Ovary (tissue), 9 donors: ENCODE data around the gene MYOF. TPM values are rescaled to one million over a fixed set of nuclear protein-coding genes. Genes with fewer than 3 reads are reported as not detected.

ENCODE experiments used
- DNase-seq, 5 donors: peaks; one replicate each; pipeline ENCODE4 v3.0.0-alpha.2; 2019 to 2020
- H3K27ac ChIP-seq, 2 donors: fragments of 200-600 bp; one replicate each; pipeline versions ENCODE4 v1.5.1 to v1.8.0; 2019 to 2022
- H3K27me3 ChIP-seq: fragments of 200-600 bp; one replicate; pipeline ENCODE4 v1.8.0; 2022
- H3K36me3 ChIP-seq: fragments of 200-600 bp; sonication (generic); one replicate; pipeline ENCODE4 v1.5.1; 2019
- H3K4me1 ChIP-seq: one replicate; pipeline ENCODE4 v1.8.1; 2013; ENCODE audit warnings: mild to moderate bottlenecking, moderate library complexity; ENCODE audit not compliant: insufficient read depth
- H3K4me3 ChIP-seq: fragments of 200-600 bp; sonication (generic); one replicate; pipeline ENCODE4 v1.5.1; 2017
- H3K9me3 ChIP-seq, 2 donors: fragments of 200-600 bp in 1 of 2; sonication (generic) in 1 of 2; one replicate each; pipeline versions ENCODE4 v1.5.1 to v1.8.1; 2013 to 2019; ENCODE audit warnings: mild to moderate bottlenecking in 1 of 2, moderate library complexity in 1 of 2
- CTCF ChIP-seq, 3 donors: fragments of 450-650 bp in 2 of 3; fragments of 200-600 bp in 1 of 3; IDR thresholded peaks; one replicate each; pipeline versions ENCODE4 v1.5.1 to v1.8.0; 2016 to 2022; ENCODE audit warnings: antibody characterized with exemption in 3 of 3, mild to moderate bottlenecking in 1 of 3
- EP300 ChIP-seq: sonication (generic); formaldehyde crosslinking; IDR thresholded peaks from one replicate; pipeline ENCODE4 v1.6.1; 2017; ENCODE audit warnings: antibody characterized with exemption
- POLR2A ChIP-seq: fragments of 450-650 bp; IDR thresholded peaks from one replicate; pipeline ENCODE4 v1.6.1; 2017; ENCODE audit warnings: antibody characterized with exemption, mild to moderate bottlenecking, moderate library complexity
- WGBS, 3 donors: extraction: QIAGEN DNeasy Blood & Tissue Kit in 1 of 3; methylation state at CpG; one replicate each; pipeline versions ENCODE4 v1.1.5 to v1.1.7; 2013 to 2017; 5-methylcytosine and 5-hydroxymethylcytosine counted together
- intact Hi-C, 4 donors: fragments of 100-400 bp; cut with DNase I; formaldehyde crosslinking; loops; one replicate each; pipeline versions ENCODE4 v1.11.0 to v1.15.1; 2022 to 2023
- polyA plus RNA-seq, 2 donors: library from polyadenylated mRNA; stranded (reverse); fragments of 200-250 nt in 1 of 2; fragments of 350-450 nt in 1 of 2; fragmentation: Illumina TruSeq in 1 of 2; extraction: RNeasy Lipid Tissue Mini Kit (QIAGEN cat#74804) in 1 of 2; gene quantifications; one replicate each; pipeline ENCODE4 v1.2.3, GENCODE V29; 2013 to 2014
- total RNA-seq, 7 donors: library from RNA; depleted of rRNA in 2 of 7; stranded (reverse); fragments of >200 nt in 2 of 7; fragmentation: NEBNext Ultra II Directional in 3 of 7; extraction: Animal tissue kit (Norgen Biotek cat#: 25700) in 3 of 7; gene quantifications; one replicate each; pipeline versions ENCODE4 v1.1.0 to v1.2.4, GENCODE V29; 2016 to 2023
- donor health status: DM: no; HTN: no; CAD: no; lungs with moderate emphysema.
- donor health status: DM: no; HTN: no; CAD: no.
- donor health status: Bipolar disorder and iron deficiency.
- donor health status: DM: yes; HTN: yes; CAD: no.
- donor health status: DM: no; HTN: no; CAD: no.
- donor health status: DM: yes; HTN: yes; CAD: no.

MYOF gene
- total and polyA plus RNA-seq, 9 donors: 7.9 to 89.0 (median 45.7) TPM

- 85 to 86% (median 86%) methylated on average over 4 of the region's 4 CpGs for WGBS, 3 donors
- TF ChIP-seq POLR2A: no peak
- no peak for TF ChIP-seq CTCF (IDR thresholded peaks at IDR 0.05)
- TF ChIP-seq EP300: no peak
- no peaks in the 10 kb centered on the region for H3K36me3 ChIP-seq
- no peaks in the 10 kb centered on the region for H3K9me3 ChIP-seq
- no peak overlapping the region for H3K4me3 ChIP-seq
- no peak for DNase-seq
- no peaks in the 10 kb centered on the region for H3K4me1 ChIP-seq
- H3K27ac ChIP-seq: no peak overlapping the region
- H3K27me3 ChIP-seq: no peaks in the 10 kb centered on the region
- intact Hi-C loops: no loop called here
Observed at GRCh38 chr10:93514521-93514920, 32.4 kb upstream of the MYOF start.

- Histone ChIP-seq H3K36me3 (no peaks in the 10 kb centered on the region), H3K4me1 (no peaks in the 10 kb centered on the region), H3K4me3 (no peak overlapping the region), H3K9me3 (no peaks in the 10 kb centered on the region), H3K27ac (no peak overlapping the region), H3K27me3 (no peaks in the 10 kb centered on the region)
- intact Hi-C loops: no loop called here
- no peak for DNase-seq
- TF ChIP-seq EP300 (no peak), CTCF (IDR thresholded peaks at IDR 0.05) (no peak), POLR2A (no peak)
- WGBS, 3 donors: 0 to 100% (median 97%) methylated on average over 1 of the region's 1 CpG
Observed at GRCh38 chr10:93513091-93513490, 31.0 kb upstream of the MYOF start.

GRCh38 chr10:93512565-93512964, 30.4 kb upstream of the MYOF start:
- H3K4me3 ChIP-seq: no peak overlapping the region
- DNase-seq: no peak
- intact Hi-C loops: no loop called here
- H3K27ac ChIP-seq: no peak overlapping the region
- no peaks in the 10 kb centered on the region for H3K4me1 ChIP-seq
- no peaks in the 10 kb centered on the region for H3K36me3 ChIP-seq
- no peaks in the 10 kb centered on the region for H3K9me3 ChIP-seq
- TF ChIP-seq EP300 (no peak), CTCF (IDR thresholded peaks at IDR 0.05) (no peak), POLR2A (no peak)
- no peaks in the 10 kb centered on the region for H3K27me3 ChIP-seq
- WGBS, 3 donors: 89 to 93% (median 91%) methylated on average over 1 of the region's 1 CpG

- no peak overlapping the region for H3K4me3 ChIP-seq
- H3K4me1 ChIP-seq: no peaks in the 10 kb centered on the region
- TF ChIP-seq EP300: no peak
- no peak for TF ChIP-seq CTCF (IDR thresholded peaks at IDR 0.05)
- TF ChIP-seq POLR2A: no peak
- 95 to 96% (median 95%) methylated on average over 8 of the region's 8 CpGs for WGBS, 3 donors
- DNase-seq: no peak
- H3K36me3 ChIP-seq: no peaks in the 10 kb centered on the region
- H3K27ac ChIP-seq: no peak overlapping the region
- H3K27me3 ChIP-seq: no peaks in the 10 kb centered on the region
- intact Hi-C loops: no loop called here
- no peaks in the 10 kb centered on the region for H3K9me3 ChIP-seq
Observed at GRCh38 chr10:93509816-93510215, 27.7 kb upstream of the MYOF start.

GRCh38 chr10:93505075-93505474, 22.9 kb upstream of the MYOF start:
- H3K4me1 ChIP-seq: no peaks in the 10 kb centered on the region
- DNase-seq: no peak
- WGBS, 3 donors: 92 to 95% (median 94%) methylated on average over 2 of the region's 2 CpGs
- no peaks in the 10 kb centered on the region for H3K9me3 ChIP-seq
- no peak overlapping the region for H3K27ac ChIP-seq
- H3K36me3 ChIP-seq: no peaks in the 10 kb centered on the region
- H3K4me3 ChIP-seq: no peak overlapping the region
- H3K27me3 ChIP-seq: no peaks in the 10 kb centered on the region
- TF ChIP-seq EP300 (no peak), POLR2A (no peak), CTCF (IDR thresholded peaks at IDR 0.05) (no peak)
- intact Hi-C loops: no loop called here
